Loucy (cell line): Measurements from ENCODE around the gene HSD3B2.

Experiments used
- H2AFZ ChIP-seq: fragments of 200-600 bp; sonication (generic); 2 replicates; pipeline ENCODE4 v1.6.0; 2016; ENCODE audit warnings: antibody characterized with exemption, mild to moderate bottlenecking, low read length, moderate library complexity
- H3F3A ChIP-seq: fragments of 200-600 bp; 2 replicates; pipeline ENCODE4 v1.6.0; 2016; ENCODE audit warnings: antibody characterized with exemption, low read depth, mild to moderate bottlenecking
- H3K27me3 ChIP-seq: fragments of 200-600 bp; sonication (generic); 2 replicates; pipeline ENCODE4 v1.6.1; 2014; ENCODE audit warnings: low read length, mild to moderate bottlenecking; ENCODE audit not compliant: insufficient read depth, poor library complexity, severe bottlenecking
- H3K36me3 ChIP-seq: fragments of 200-600 bp; sonication (generic); 2 replicates; pipeline ENCODE4 v1.6.1; 2016; ENCODE audit warnings: low read length; ENCODE audit not compliant: insufficient read depth
- H3K4me1 ChIP-seq: fragments of 200-600 bp; sonication (generic); 2 replicates; pipeline ENCODE4 v1.5.1; 2014; ENCODE audit warnings: low read length, mild to moderate bottlenecking; ENCODE audit not compliant: insufficient read depth, poor library complexity, severe bottlenecking
- H3K4me2 ChIP-seq: fragments of 200-600 bp; sonication (generic); 2 replicates; pipeline ENCODE4 v1.6.0; 2014; ENCODE audit warnings: antibody characterized with exemption, low read length, low read depth, mild to moderate bottlenecking; ENCODE audit not compliant: poor library complexity, severe bottlenecking
- H3K4me3 ChIP-seq: fragments of 200-600 bp; sonication (generic); 2 replicates; pipeline ENCODE4 v1.5.1; 2014; ENCODE audit warnings: low read length, mild to moderate bottlenecking, mixed read lengths; ENCODE audit not compliant: poor library complexity, severe bottlenecking
- H3K79me2 ChIP-seq: fragments of 200-600 bp; sonication (generic); 2 replicates; pipeline ENCODE4 v1.6.1; 2014; ENCODE audit warnings: low read length; ENCODE audit not compliant: insufficient read depth
- H3K9ac ChIP-seq: fragments of 200-600 bp; sonication (generic); 2 replicates; pipeline ENCODE4 v1.6.0; 2014; ENCODE audit warnings: mild to moderate bottlenecking, low read depth, low read length, moderate library complexity; ENCODE audit not compliant: poor library complexity, severe bottlenecking
- H3K9me2 ChIP-seq: fragments of 200-600 bp; sonication (generic); replicated peaks from 2 replicates; pipeline ENCODE4 v1.6.1; 2016; ENCODE audit warnings: low read depth, low read length, mixed read lengths
- H3K9me3 ChIP-seq: fragments of 200-600 bp; sonication (generic); 2 replicates; pipeline ENCODE4 v1.6.1; 2014; ENCODE audit warnings: mild to moderate bottlenecking, antibody characterized with exemption, low read length, low read depth; ENCODE audit not compliant: insufficient read depth
- H4K20me1 ChIP-seq: fragments of 200-600 bp; sonication (generic); 2 replicates; pipeline ENCODE4 v1.6.0; 2014; ENCODE audit warnings: antibody characterized with exemption, low read length, mild to moderate bottlenecking; ENCODE audit not compliant: insufficient read depth, poor library complexity, severe bottlenecking
- EZH2phosphoT487 ChIP-seq: fragments of 200-600 bp; IDR thresholded peaks from 2 replicates; pipeline ENCODE4 v1.6.1; 2018; ENCODE audit warnings: antibody characterized with exemption, mild to moderate bottlenecking, moderate library complexity, borderline replicate concordance
- TF ChIP-seq, protein P1 (sequence below): fragments of 200-600 bp; sonication (generic); conservative IDR thresholded peaks from 2 replicates; pipeline ENCODE4 v1.5.1; 2014; ENCODE audit warnings: mild to moderate bottlenecking, antibody characterized with exemption, low read length

Gene HSD3B2

GRCh38 chr1:119397986-119398385, 17.0 kb upstream of the HSD3B2 start:
- H4K20me1 ChIP-seq: no peaks in the 10 kb centered on the region
- H3K79me2 ChIP-seq: no peaks in the 10 kb centered on the region
- H3K9me2 ChIP-seq: no peaks in the 10 kb centered on the region
- H3K4me2 ChIP-seq: no peak overlapping the region
- H3K36me3 ChIP-seq: no peaks in the 10 kb centered on the region
- no peaks in the 10 kb centered on the region for H3K9me3 ChIP-seq
- H3K9ac ChIP-seq: no peak overlapping the region
- H3K4me1 ChIP-seq: no peaks in the 10 kb centered on the region
- no peak for TF ChIP-seq EZH2phosphoT487
- TF ChIP-seq, protein P1, sequence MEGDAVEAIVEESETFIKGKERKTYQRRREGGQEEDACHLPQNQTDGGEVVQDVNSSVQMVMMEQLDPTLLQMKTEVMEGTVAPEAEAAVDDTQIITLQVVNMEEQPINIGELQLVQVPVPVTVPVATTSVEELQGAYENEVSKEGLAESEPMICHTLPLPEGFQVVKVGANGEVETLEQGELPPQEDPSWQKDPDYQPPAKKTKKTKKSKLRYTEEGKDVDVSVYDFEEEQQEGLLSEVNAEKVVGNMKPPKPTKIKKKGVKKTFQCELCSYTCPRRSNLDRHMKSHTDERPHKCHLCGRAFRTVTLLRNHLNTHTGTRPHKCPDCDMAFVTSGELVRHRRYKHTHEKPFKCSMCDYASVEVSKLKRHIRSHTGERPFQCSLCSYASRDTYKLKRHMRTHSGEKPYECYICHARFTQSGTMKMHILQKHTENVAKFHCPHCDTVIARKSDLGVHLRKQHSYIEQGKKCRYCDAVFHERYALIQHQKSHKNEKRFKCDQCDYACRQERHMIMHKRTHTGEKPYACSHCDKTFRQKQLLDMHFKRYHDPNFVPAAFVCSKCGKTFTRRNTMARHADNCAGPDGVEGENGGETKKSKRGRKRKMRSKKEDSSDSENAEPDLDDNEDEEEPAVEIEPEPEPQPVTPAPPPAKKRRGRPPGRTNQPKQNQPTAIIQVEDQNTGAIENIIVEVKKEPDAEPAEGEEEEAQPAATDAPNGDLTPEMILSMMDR: no peak
- H3K27me3 ChIP-seq: no peaks in the 10 kb centered on the region
- H3F3A ChIP-seq: no peaks in the 10 kb centered on the region
- no peak overlapping the region for H3K4me3 ChIP-seq
- no peak overlapping the region for H2AFZ ChIP-seq

- Histone ChIP-seq H3K4me3 (no peak overlapping the region), H3K36me3 (no peaks in the 10 kb centered on the region), H3K4me2 (no peak overlapping the region), H3K79me2 (no peaks in the 10 kb centered on the region), H3K27me3 (no peaks in the 10 kb centered on the region), H3K4me1 (no peaks in the 10 kb centered on the region), H4K20me1 (no peaks in the 10 kb centered on the region), H3K9me3 (0 out of 2 replicates have a peak, but pooled peaks cover 7% of the 10 kb centered on the region), H3F3A (no peaks in the 10 kb centered on the region), H2AFZ (no peak overlapping the region), H3K9me2 (no peaks in the 10 kb centered on the region), H3K9ac (no peak overlapping the region)
- TF ChIP-seq, protein P1: no peak
- TF ChIP-seq EZH2phosphoT487: no peak
These were observed 10.2 kb upstream of the HSD3B2 start for GRCh38 chr1:119404736-119405135.

- Histone ChIP-seq H4K20me1 (no peaks in the 10 kb centered on the region), H3K4me1 (no peaks in the 10 kb centered on the region)
- TF ChIP-seq EZH2phosphoT487: no peak
- TF ChIP-seq, protein P1: no peak
These were observed 5.2 kb upstream of the HSD3B2 start for GRCh38 chr1:119409731-119410130.

More at GRCh38 chr1:119409731-119410130, 5.2 kb upstream of the HSD3B2 start:
- no peak overlapping the region for H2AFZ ChIP-seq
- no peaks in the 10 kb centered on the region for H3K9me2 ChIP-seq
- H3K36me3 ChIP-seq: no peaks in the 10 kb centered on the region
- H3K4me2 ChIP-seq: no peak overlapping the region
- H3K9me3 ChIP-seq: 0 out of 2 replicates have a peak, but pooled peaks cover 1% of the 10 kb centered on the region
- H3K9ac ChIP-seq: no peak overlapping the region
- no peaks in the 10 kb centered on the region for H3F3A ChIP-seq
- H3K27me3 ChIP-seq: no peaks in the 10 kb centered on the region
- no peaks in the 10 kb centered on the region for H3K79me2 ChIP-seq
- H3K4me3 ChIP-seq: no peak overlapping the region
